A673 (cell line): Measurements from ENCODE around the gene ATP8A1. TPM values are rescaled to one million over a fixed set of nuclear protein-coding genes. Genes with fewer than 3 reads are reported as not detected.

Experiments
- BruUV-seq: library from RNA; stranded (reverse); fragments of 400-500 nt; replicated peaks from 2 replicates; lab custom pipeline; 2021; lab: Mats Ljungman, UMichigan
- CTCF ChIA-PET: fragments of 300-600 bp; sonication (Branson Sonifier 250); formaldehyde crosslinking; loops from one replicate; lab custom pipeline; 2022; ENCODE audit warnings: antibody characterized with exemption; lab: Charles Lee
- POLR2A ChIA-PET: fragments of 300-600 bp; sonication (Branson Sonifier 250); formaldehyde crosslinking; loops from one replicate; lab custom pipeline; 2022; ENCODE audit warnings: antibody characterized with exemption; ENCODE audit not compliant: low non-redundant PET; lab: Charles Lee
- DNase-seq: peaks from one replicate; pipeline ENCODE4 v3.0.0-alpha.2; 2015; ENCODE audit warnings: low spot score
- H3K27ac ChIP-seq: fragments of 200-600 bp; sonication (generic); 2 replicates; pipeline ENCODE4 v1.5.1; 2016; ENCODE audit warnings: mixed run types, low read depth, mild to moderate bottlenecking, mixed read lengths, antibody characterized with exemption, low read length; ENCODE audit not compliant: poor library complexity, severe bottlenecking
- H3K27me3 ChIP-seq: fragments of 200-600 bp; sonication (generic); replicated peaks from 2 replicates; pipeline ENCODE4 v1.6.1; 2017; ENCODE audit warnings: mixed run types, low read depth, mild to moderate bottlenecking, mixed read lengths, antibody characterized with exemption, low read length; ENCODE audit not compliant: insufficient read depth, poor library complexity
- H3K36me3 ChIP-seq: fragments of 200-600 bp; sonication (generic); 2 replicates; pipeline ENCODE4 v1.6.1; 2016; ENCODE audit warnings: mixed run types, mild to moderate bottlenecking, mixed read lengths, antibody characterized with exemption, low read length; ENCODE audit not compliant: insufficient read depth, poor library complexity, severe bottlenecking
- H3K4me1 ChIP-seq: fragments of 200-600 bp; sonication (generic); 2 replicates; pipeline ENCODE4 v1.6.1; 2017; ENCODE audit warnings: mixed run types, mild to moderate bottlenecking, mixed read lengths, antibody characterized with exemption, low read length; ENCODE audit not compliant: insufficient read depth, poor library complexity, severe bottlenecking
- H3K4me3 ChIP-seq: fragments of 200-600 bp; sonication (generic); 2 replicates; pipeline ENCODE4 v1.5.1; 2016; ENCODE audit warnings: low read depth, mixed run types, mild to moderate bottlenecking, mixed read lengths, low read length; ENCODE audit not compliant: poor library complexity, severe bottlenecking
- H3K9me3 ChIP-seq: fragments of 200-600 bp; sonication (generic); 2 replicates; pipeline ENCODE4 v1.6.1; 2016; ENCODE audit warnings: mixed run types, low read depth, mild to moderate bottlenecking, mixed read lengths, antibody characterized with exemption, low read length; ENCODE audit not compliant: poor library complexity, severe bottlenecking
- CTCF ChIP-seq: fragments of 300-800, 200-600 bp; sonication (generic); conservative IDR thresholded peaks from 2 replicates; pipeline ENCODE4 v1.5.1; 2017; ENCODE audit warnings: low read depth, mild to moderate bottlenecking, antibody characterized with exemption, low read length, moderate library complexity, mixed read lengths
- EZH2 ChIP-seq: fragments of 200-600 bp; sonication (generic); IDR thresholded peaks from 2 replicates; pipeline ENCODE4 v1.6.1; 2017; ENCODE audit warnings: borderline replicate concordance, low read depth, mild to moderate bottlenecking, mixed read lengths, antibody characterized with exemption, low read length; ENCODE audit not compliant: poor library complexity, severe bottlenecking
- intact Hi-C: fragments of 100-400 bp; cut with micrococcal nuclease; formaldehyde crosslinking; loops from one replicate; pipeline ENCODE4 v1.10.0; 2022; ENCODE audit not compliant: unreplicated experiment
- total RNA-seq: library from RNA; stranded (reverse); gene quantifications from 2 replicates; pipeline ENCODE4 v1.2.3, GENCODE V29; 2021

Gene ATP8A1
- total RNA-seq, 1 experiment from 2014 or later = 0.28 TPM

DNA sequence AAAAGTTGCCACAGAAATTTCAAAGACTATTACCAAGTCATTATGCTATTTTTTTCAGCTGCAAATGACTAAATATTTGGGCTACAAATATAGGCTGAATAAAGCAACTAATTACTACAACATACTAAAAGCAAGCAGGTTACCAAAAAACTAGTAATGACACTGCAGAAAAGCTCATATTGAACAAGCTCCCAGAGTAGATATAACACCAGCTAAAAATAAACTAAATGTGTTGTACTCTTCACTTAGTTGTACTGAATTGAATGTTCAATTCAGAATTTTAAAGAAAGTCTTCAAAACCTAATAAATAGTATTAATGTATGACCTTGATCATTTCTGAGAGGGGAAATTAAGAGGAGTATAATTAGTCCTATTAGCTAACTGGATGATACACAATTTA, 12.0 kb downstream of the ATP8A1 start:
- Histone ChIP-seq H3K36me3 (no peaks in the 10 kb centered on the region), H3K9me3 (no peaks in the 10 kb centered on the region), H3K27me3 (no peaks in the 10 kb centered on the region), H3K4me1 (no peaks in the 10 kb centered on the region), H3K27ac (no peak overlapping the region), H3K4me3 (no peak overlapping the region)
- TF ChIP-seq CTCF (no peak), EZH2 (no peak)
- no peak for DNase-seq
- POLR2A ChIA-PET = no interaction called here
- CTCF ChIA-PET = no interaction called here
- intact Hi-C loops = no loop called here
- BruUV-seq = no TSS peak

GRCh38 chr4:42643685-42644084, 13.2 kb downstream of the ATP8A1 start:
- no peak overlapping the region for H3K4me3 ChIP-seq
- DNase-seq = no peak
- TF ChIP-seq EZH2 (no peak), CTCF (no peak)
- intact Hi-C loops = no loop called here
- H3K9me3 ChIP-seq = no peaks in the 10 kb centered on the region
- H3K27ac ChIP-seq = no peak overlapping the region
- H3K4me1 ChIP-seq = no peaks in the 10 kb centered on the region
- H3K27me3 ChIP-seq = no peaks in the 10 kb centered on the region
- H3K36me3 ChIP-seq = no peaks in the 10 kb centered on the region
- BruUV-seq = no TSS peak
- CTCF ChIA-PET = no interaction called here
- POLR2A ChIA-PET = no interaction called here

DNA sequence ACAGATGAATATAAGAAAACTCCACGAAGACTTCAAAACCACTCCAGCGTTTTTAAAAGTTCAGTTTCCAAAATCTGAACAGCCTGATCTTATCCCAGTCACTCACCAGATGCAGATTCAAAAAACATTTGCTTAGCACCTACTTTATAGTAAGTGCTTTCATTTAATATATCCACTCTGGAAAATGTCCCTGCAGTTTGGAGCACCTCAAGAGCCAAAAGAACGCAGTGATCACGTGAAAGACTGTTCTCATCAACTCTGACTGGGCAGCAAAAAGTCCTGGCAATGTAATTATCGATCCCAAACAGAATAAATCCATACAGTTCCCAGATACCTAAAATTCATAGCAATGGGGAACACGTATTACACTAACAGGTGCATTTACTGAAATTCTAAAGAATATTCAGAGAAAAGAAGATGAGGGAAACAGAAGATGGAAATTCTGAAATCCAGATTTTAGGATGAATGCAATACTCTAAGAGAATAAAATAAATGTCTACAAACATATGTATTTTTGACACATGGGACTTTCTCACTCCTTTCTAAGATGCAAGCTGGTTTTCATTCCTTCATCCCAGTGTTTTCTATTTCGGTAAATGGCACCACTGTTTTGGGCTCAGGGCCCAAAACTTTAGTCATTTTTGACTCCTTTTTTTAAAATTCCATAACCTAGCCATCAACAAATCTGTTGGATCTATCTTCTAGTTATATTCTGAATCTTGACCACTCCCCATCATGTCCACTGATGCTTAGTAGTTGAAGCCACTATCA, 13.9 kb downstream of the ATP8A1 start:
- no peak overlapping the region for H3K4me3 ChIP-seq
- ChIA-PET CTCF (no interaction called here), POLR2A (no interaction called here)
- TF ChIP-seq EZH2 = no peak
- TF ChIP-seq CTCF = no peak
- no TSS peak for BruUV-seq
- H3K9me3 ChIP-seq = no peaks in the 10 kb centered on the region
- intact Hi-C loops = no loop called here
- H3K27ac ChIP-seq = no peak overlapping the region
- no peak for DNase-seq
- no peaks in the 10 kb centered on the region for H3K4me1 ChIP-seq
- peaks cover 3% of the 10 kb centered on the region for H3K27me3 ChIP-seq
- no peaks in the 10 kb centered on the region for H3K36me3 ChIP-seq
